ENCODE measurements around the gene ARHGAP19.

DNA sequence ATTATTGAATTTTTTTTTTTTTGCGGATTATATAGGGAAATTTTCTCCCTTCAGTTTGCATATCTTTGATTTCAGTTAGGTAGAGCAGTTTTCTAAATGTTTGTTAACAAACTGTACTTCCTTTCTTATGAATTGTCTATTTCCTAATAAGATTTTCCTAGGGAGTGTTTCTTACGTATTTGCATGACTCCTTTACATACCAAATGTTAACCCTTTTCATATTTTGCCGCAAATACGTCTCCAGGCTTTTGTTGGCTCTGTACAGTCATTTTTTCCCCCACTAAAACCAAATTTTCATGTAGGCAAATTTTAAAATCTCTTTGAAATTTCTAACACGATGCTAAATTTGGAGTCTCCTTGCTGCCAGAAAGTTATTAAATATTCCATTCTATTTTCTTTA, 44.0 kb upstream of the ARHGAP19 start:
- no peak for TF ChIP-seq TAF1 (IDR thresholded peaks at IDR 0.05; ENCODE audit: low read depth, low read length)
- TF ChIP-seq, protein P1, sequence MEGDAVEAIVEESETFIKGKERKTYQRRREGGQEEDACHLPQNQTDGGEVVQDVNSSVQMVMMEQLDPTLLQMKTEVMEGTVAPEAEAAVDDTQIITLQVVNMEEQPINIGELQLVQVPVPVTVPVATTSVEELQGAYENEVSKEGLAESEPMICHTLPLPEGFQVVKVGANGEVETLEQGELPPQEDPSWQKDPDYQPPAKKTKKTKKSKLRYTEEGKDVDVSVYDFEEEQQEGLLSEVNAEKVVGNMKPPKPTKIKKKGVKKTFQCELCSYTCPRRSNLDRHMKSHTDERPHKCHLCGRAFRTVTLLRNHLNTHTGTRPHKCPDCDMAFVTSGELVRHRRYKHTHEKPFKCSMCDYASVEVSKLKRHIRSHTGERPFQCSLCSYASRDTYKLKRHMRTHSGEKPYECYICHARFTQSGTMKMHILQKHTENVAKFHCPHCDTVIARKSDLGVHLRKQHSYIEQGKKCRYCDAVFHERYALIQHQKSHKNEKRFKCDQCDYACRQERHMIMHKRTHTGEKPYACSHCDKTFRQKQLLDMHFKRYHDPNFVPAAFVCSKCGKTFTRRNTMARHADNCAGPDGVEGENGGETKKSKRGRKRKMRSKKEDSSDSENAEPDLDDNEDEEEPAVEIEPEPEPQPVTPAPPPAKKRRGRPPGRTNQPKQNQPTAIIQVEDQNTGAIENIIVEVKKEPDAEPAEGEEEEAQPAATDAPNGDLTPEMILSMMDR (IDR thresholded peaks at IDR 0.05; ENCODE audit: control extremely low read depth in 1 of 3, insufficient read depth in 1 of 3, low read depth in 1 of 3, low read length in 3 of 3) = no peak
- TF ChIP-seq EZH2 (IDR thresholded peaks at IDR 0.05; ENCODE audit: low read depth, low read length, severe bottlenecking) = no peak
- TF ChIP-seq EP300 (IDR thresholded peaks at IDR 0.05; ENCODE audit: borderline replicate concordance in 1 of 2, low read depth in 2 of 2, low read length in 2 of 2) = no peak
- TF ChIP-seq SUZ12 (IDR thresholded peaks at IDR 0.05; ENCODE audit: low read length) = no peak
- TF ChIP-seq ZNF274 (IDR thresholded peaks at IDR 0.05; ENCODE audit: borderline replicate concordance, extremely low read depth, low read length) = no peak
- no peak for TF ChIP-seq POLR2A (IDR thresholded peaks at IDR 0.05; ENCODE audit: control extremely low read depth in 1 of 2, low read depth in 2 of 2, low read length in 2 of 2)
- no peak for TF ChIP-seq CHD2 (IDR thresholded peaks at IDR 0.05; ENCODE audit: low read length)
- no peak for TF ChIP-seq RAD21 (IDR thresholded peaks at IDR 0.05 in 1 of 2, conservative IDR thresholded peaks at IDR 0.05 in 1 of 2; ENCODE audit: low read depth in 2 of 2, low read length in 2 of 2)
